H4 (cell line): Measurements from ENCODE around the gene RANBP3. TPM values are rescaled to one million over a fixed set of nuclear protein-coding genes. Genes with fewer than 3 reads are reported as not detected.

Experiments
- DNase-seq: peaks from one replicate; pipeline ENCODE4 v3.0.0-alpha.2; 2015; ENCODE audit warnings: low spot score
- total RNA-seq: library from RNA; depleted of rRNA; stranded (reverse); fragments of >200 nt; shearing (Covaris generic); gene quantifications from 2 replicates; pipeline ENCODE4 v1.2.3, GENCODE V29; 2014

Gene RANBP3
- total RNA-seq, 1 experiment from 2014 or later, result 70.6 TPM

- DNase-seq, result no peak
Measured at GRCh38 chr19:5926641-5927440, 51.1 kb downstream of the RANBP3 start.

GRCh38 chr19:5925830-5926427 lies 52.0 kb downstream of the RANBP3 start:
- DNase-seq, result no peak

- DNase-seq, result no peak
Measured at GRCh38 chr19:5923356-5923755, 54.6 kb downstream of the RANBP3 start.

GRCh38 chr19:5922161-5922545 lies 55.8 kb downstream of the RANBP3 start:
- DNase-seq, result no peak

GRCh38 chr19:5921516-5922160 lies 56.3 kb downstream of the RANBP3 start:
- DNase-seq, result no peak

GRCh38 chr19:5918463-5919079 lies 59.4 kb downstream of the RANBP3 start:
- no peak for DNase-seq

- no peak for DNase-seq
Measured at GRCh38 chr19:5917431-5918107, 60.4 kb downstream of the RANBP3 start.

GRCh38 chr19:5916181-5916708 lies 61.7 kb downstream of the RANBP3 start:
- DNase-seq, result no peak

GRCh38 chr19:5915782-5916165 lies 62.2 kb downstream of the RANBP3 start:
- no peak for DNase-seq

- DNase-seq, result no peak
Measured at GRCh38 chr19:5914946-5915781, 62.8 kb downstream of the RANBP3 start.

- DNase-seq, result no peak
Measured at GRCh38 chr19:5914358-5914774, 63.6 kb downstream of the RANBP3 start.

- DNase-seq, result peak; percentile 61
Measured at GRCh38 chr19:5913739-5914357, 64.1 kb downstream of the RANBP3 start, which contains the start of gene CAPS. Gene CAPS (plus strand): TSS chr19:5914254. CDS start chr19:5914407, 153 bp downstream.

GRCh38 chr19:5911366-5911765 lies 66.6 kb downstream of the RANBP3 start:
- DNase-seq, result no peak

- no peak for DNase-seq
Measured at GRCh38 chr19:5910638-5910907, 67.4 kb downstream of the RANBP3 start.

- no peak for DNase-seq
Measured at GRCh38 chr19:5908773-5909442, 69.0 kb downstream of the RANBP3 start.

- no peak for DNase-seq
Measured at GRCh38 chr19:5907241-5907640, 70.7 kb downstream of the RANBP3 start.

GRCh38 chr19:5905114-5905778 lies 72.7 kb downstream of the RANBP3 start:
- no peak for DNase-seq

- peak; percentile 100 for DNase-seq
Measured at GRCh38 chr19:5904352-5905113, 73.4 kb downstream of the RANBP3 start, which contains the start of gene VMAC. Gene VMAC (plus strand): TSS chr19:5904872. CDS start chr19:5904891, 19 bp downstream.
